HG03565 (cell line): ENCODE results near the gene MEA1.
A peak's percentile ranks its signal among the peaks of the same experiment; 100 is the strongest.
"Not testable (repeated sequence)": the region's sequence is repeated elsewhere in the genome, so short reads cannot be mapped to it uniquely, and the experiment has no call there.

Experiments
- ATAC-seq: cut with Tn5 transposase; IDR thresholded peaks from one replicate; pipeline ENCODE4 v1.9.1; 2021; ENCODE audit warnings: mild to moderate bottlenecking, moderate library complexity; ENCODE audit not compliant: unreplicated experiment

MEA1 gene

GRCh38 chr6:43013097-43013842 is 476 bp downstream of the MEA1 start:
- no peak for ATAC-seq

GRCh38 chr6:43012364-43012763 is 1.4 kb downstream of the MEA1 start:
- ATAC-seq, result no peak

- ATAC-seq, result no peak
These were observed 2.5 kb downstream of the MEA1 start for GRCh38 chr6:43011207-43011606.

DNA sequence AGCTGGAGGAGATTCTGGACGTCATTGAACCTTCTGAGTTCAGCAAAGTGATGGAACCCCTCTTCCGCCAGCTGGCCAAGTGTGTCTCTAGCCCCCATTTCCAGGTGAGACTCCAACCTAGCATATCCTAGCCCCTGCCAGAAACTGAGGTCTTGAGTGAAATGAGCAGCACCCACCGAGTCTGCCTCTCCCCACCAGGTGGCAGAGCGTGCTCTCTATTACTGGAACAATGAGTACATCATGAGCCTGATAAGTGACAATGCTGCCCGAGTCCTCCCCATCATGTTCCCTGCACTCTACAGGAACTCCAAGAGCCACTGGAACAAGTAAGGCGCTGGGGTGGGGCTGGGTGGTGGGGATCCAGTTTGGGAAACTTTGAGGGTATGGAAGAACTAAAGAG is 4.6 kb downstream of the MEA1 start:
- no peak for ATAC-seq

GRCh38 chr6:43007126-43007525 is 6.6 kb downstream of the MEA1 start:
- no peak for ATAC-seq

DNA sequence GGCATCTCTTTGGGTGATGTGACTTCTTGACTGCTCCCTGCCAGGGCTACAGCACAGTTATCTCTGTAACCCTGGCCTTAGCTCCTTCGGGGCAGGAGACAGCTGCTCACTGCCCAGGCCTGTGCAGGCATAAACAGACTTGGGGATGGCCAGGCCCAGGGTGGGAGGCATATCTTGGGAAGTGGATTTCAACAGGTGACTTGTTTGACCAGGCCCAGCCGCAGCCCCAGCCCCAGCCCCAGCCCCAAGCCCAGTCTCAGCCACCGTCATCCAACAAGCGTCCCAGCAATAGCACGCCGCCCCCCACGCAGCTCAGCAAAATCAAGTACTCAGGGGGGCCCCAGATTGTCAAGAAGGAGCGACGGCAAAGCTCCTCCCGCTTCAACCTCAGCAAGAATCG is 7.5 kb downstream of the MEA1 start:
- no peak for ATAC-seq

GRCh38 chr6:43005844-43006243 is 7.9 kb downstream of the MEA1 start:
- ATAC-seq, result no peak

DNA sequence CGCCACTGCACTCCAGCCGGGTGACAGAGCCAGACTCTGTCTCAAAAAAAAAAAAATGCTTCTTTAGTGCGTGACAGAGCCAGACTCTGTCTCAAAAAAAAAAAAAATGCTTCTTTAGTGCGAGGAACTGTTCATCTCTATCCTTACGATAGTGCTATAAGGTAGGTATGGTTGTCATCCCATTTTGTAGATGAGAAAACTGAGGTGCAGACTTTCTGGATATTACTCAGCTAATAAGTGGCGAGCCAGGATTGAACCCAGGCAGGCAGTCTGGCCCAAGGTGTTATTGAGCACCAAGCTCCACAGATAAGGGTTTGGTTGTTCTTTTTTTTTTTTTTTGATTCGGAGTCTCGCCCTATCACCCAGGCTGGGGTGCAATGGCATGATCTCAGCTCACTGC is 11.9 kb downstream of the MEA1 start:
- no peak for ATAC-seq

GRCh38 chr6:42998205-42998604 is 15.5 kb downstream of the MEA1 start:
- ATAC-seq, result not testable (repeated sequence)

- no peak for ATAC-seq
These were observed 17.2 kb downstream of the MEA1 start for GRCh38 chr6:42996513-42996912.

DNA sequence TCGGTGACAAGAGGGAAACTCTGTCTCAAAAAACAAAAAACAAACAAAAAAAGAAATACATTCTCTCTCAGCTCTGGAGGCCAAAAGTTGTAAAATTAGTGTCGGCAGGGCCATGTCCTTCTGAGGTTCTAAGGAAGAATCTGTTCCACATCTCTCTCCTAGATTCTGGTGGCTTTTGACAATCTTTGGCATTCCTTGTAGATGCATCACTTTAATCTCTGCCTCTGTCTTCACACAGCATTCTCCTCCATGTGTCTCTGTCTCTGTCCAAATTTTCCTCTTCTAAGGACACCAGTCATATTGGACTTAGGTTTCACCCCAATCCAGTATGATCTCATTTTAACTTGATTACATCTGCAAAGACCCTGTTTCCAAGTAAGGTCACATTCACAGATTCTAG is 20.3 kb downstream of the MEA1 start:
- no peak for ATAC-seq

- no peak for ATAC-seq
These were observed 23.8 kb downstream of the MEA1 start for GRCh38 chr6:42989923-42990322.

GRCh38 chr6:42988486-42989020 is 25.2 kb downstream of the MEA1 start:
- no peak for ATAC-seq

- no peak for ATAC-seq
These were observed 26.0 kb downstream of the MEA1 start for GRCh38 chr6:42987533-42988451.

GRCh38 chr6:42984924-42985475 is 28.7 kb downstream of the MEA1 start:
- ATAC-seq, result no peak

DNA sequence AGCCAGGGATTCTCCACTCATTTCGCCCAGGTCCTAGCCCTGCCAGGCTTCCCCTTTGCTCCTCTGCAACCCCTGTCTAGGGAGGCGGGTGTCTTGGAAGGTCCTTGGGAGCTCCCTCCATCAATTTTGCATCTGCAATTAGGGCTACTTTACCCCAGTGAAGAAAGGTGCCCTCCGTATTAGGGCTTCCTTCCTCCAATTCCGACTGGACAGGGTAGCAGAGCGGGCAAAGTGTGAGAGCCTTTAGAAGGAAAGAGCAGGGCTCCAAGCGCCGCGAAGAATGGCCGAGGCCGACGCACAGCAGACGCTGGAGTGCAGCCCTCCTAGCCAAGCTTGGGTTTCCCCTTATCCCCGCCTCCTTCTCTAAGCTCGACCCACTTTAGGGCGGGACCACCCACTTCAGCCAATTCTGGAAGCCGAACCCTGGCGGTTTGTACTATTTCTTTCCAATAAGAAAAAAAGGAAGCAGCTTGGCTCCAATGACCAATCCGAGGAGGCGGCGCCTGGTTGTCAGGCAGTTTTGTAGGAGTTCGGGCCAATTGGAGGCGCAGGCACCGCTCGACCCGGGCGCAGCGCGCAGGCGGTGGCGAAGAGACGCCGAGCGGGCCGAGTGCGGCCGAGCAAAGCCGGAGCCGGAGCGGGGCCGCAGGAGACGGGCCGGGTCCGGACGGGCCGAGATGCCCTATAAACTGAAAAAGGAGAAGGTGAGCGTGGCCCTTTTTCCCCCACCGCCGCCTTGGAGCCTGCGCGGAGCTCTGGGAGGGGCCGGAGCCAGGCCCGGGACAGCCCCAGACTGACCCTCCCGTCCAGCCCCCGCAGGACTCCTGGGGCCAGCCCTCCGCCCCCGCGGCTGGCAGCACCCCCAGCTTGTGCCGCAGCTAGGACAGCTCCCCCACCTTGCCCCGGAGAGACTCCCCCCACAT is 29.5 kb downstream of the MEA1 start, which contains the start of gene PPP2R5D:
TSS of gene PPP2R5D (plus strand) at position 570 of the 923 bp plus-strand sequence. CDS start at position 678, 108 bp downstream.
- ATAC-seq, result peak; percentile 83

DNA sequence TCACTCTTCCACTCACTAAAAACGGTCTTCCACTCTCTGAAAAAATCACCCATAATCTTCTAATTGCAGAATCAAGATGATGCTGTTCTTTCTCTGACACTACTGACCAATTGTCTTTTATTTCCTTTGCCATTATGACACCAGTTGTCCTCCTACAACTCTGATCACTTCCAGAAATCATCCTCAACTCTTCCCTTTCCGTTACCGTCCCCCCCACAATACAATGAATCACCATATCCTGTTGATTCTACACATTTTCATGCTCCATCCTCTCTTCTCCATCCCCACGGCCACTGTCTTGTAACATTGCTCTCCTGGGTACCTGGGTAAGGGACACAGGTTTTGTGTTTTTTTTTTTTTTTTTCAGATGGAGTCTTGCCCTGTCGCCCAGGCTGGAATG is 31.9 kb downstream of the MEA1 start:
- ATAC-seq, result no peak

DNA sequence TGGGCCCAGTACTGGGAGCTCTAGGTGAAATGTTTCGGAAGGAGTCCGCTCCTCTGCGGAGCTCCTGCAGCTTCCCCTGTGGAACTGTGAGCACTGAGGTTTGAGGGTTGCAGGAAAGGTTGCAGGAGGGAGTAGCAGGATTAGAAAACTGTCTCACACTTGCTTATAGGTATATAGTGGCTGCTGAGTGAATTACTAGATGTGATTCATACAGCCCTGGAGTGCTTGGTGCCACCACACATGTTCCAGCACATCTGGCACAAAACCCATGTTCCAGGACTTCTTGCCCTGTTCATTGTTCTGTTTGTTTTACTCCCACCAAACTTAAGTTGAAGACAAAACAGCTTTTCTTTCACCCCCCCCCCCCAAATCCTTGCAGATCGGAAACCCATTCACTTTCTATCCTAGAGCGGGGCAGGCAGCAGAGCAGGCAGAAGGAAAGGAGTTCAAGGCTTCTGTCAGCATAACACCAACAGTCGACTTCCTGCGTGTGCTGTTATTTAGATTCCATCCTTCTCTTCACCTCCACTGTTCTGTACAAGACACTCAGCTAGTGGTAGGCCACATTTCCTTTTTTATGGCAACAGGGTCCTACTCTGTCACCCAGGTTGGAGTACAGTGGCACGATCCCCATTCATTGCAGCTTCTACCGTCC is 34.1 kb downstream of the MEA1 start:
- ATAC-seq, result no peak

- ATAC-seq, result peak; percentile 80
These were observed 34.8 kb downstream of the MEA1 start, which contains the start of gene PEX6 for GRCh38 chr6:42978839-42979522. PEX6 (minus strand) TSS chr6:42979181; CDS start chr6:42979150, 31 bp downstream.
